Tibial nerve (tissue), 4 donors: ENCODE data around the gene SLC51B. TPM values are rescaled to one million over a fixed set of nuclear protein-coding genes. Genes with fewer than 3 reads are reported as not detected.
"Not testable (repeated sequence)": the region's sequence is repeated elsewhere in the genome, so short reads cannot be mapped to it uniquely, and the experiment has no call there.

Source experiments
- DNase-seq, 2 donors: peaks; one replicate each; pipeline ENCODE4 v3.0.0-alpha.2; 2019; ENCODE audit warnings: low spot score in 2 of 2
- H3K27ac ChIP-seq, 4 donors: fragments of 200-600 bp; sonication (generic) in 3 of 4; one replicate each; pipeline ENCODE4 v1.5.1; 2017 to 2019; ENCODE audit warnings: mild to moderate bottlenecking in 1 of 4
- H3K27me3 ChIP-seq, 2 donors: fragments of 200-600 bp; sonication (generic) in 1 of 2; one replicate each; pipeline versions ENCODE4 v1.5.1 to v1.6.0; 2017 to 2019
- H3K36me3 ChIP-seq, 3 donors: fragments of 200-600 bp; sonication (generic); one replicate each; pipeline ENCODE4 v1.5.1; 2018 to 2019
- H3K4me1 ChIP-seq, 4 donors: fragments of 200-600 bp; sonication (generic) in 3 of 4; one replicate each; pipeline ENCODE4 v1.5.1; 2017 to 2019
- H3K4me3 ChIP-seq, 4 donors: fragments of 200-600 bp; sonication (generic) in 3 of 4; one replicate each; pipeline ENCODE4 v1.5.1; 2017 to 2019; ENCODE audit warnings: mild to moderate bottlenecking in 1 of 4, moderate library complexity in 1 of 4
- H3K9me3 ChIP-seq, 4 donors: fragments of 200-600 bp; sonication (generic) in 3 of 4; one replicate each; pipeline ENCODE4 v1.5.1; 2017 to 2019
- CTCF ChIP-seq, 5 experiments: fragments of 200-600 bp in 3 of 5; fragments of 450-650 bp in 2 of 5; sonication (generic) in 3 of 5; IDR thresholded peaks; one replicate each; pipeline ENCODE4 v1.5.1; 2016 to 2019; ENCODE audit warnings: antibody characterized with exemption in 5 of 5, mild to moderate bottlenecking in 3 of 5, moderate library complexity in 2 of 5
- EP300 ChIP-seq, 2 donors: sonication (generic); formaldehyde crosslinking; IDR thresholded peaks; one replicate each; pipeline ENCODE4 v1.6.1; 2017; ENCODE audit warnings: antibody characterized with exemption in 2 of 2, mild to moderate bottlenecking in 1 of 2
- POLR2A ChIP-seq, 2 donors: fragments of 450-650 bp; IDR thresholded peaks; one replicate each; pipeline ENCODE4 v1.6.1; 2017; ENCODE audit warnings: antibody characterized with exemption in 2 of 2, mild to moderate bottlenecking in 2 of 2, moderate library complexity in 2 of 2
- WGBS, 2 donors: methylation state at CpG; one replicate each; pipeline ENCODE4 v1.1.5; 2018; 5-methylcytosine and 5-hydroxymethylcytosine counted together
- total RNA-seq, 4 donors: library from RNA; depleted of rRNA; stranded (reverse); fragments of >200 nt; gene quantifications; one replicate each; pipeline ENCODE4 v1.1.0, GENCODE V29; 2016

SLC51B gene
- total RNA-seq, 4 donors from 2014 or later = 2.7 TPM; not detected in 3

- Histone ChIP-seq H3K27ac (peak overlapping the region in 3 of 4 donors; percentile 65 to 77 (median 73)), H3K27me3 (no peaks in the 10 kb centered on the region), H3K9me3 (no peaks in the 10 kb centered on the region), H3K4me3 (no peak overlapping the region), H3K4me1 (peaks cover 0 to 65% (median 14%) of the 10 kb centered on the region in 4 donors), H3K36me3 (peaks cover 0 to 10% (median 0%) of the 10 kb centered on the region in 3 donors)
- DNase-seq = no peak
- TF ChIP-seq POLR2A (IDR thresholded peaks at IDR 0.05) (no peak), EP300 (IDR thresholded peaks at IDR 0.05) (peak in 1 of 2 donors; percentile 25)
- WGBS, 2 donors = 61 to 70% methylated on average over 5 of the region's 5 CpGs
These were observed 44.1 kb downstream of the SLC51B start for GRCh38 chr15:65089206-65089824.

GRCh38 chr15:65091946-65092770 lies 47.0 kb downstream of the SLC51B start:
- H3K27ac ChIP-seq = peak overlapping the region in 2 of 4 donors; percentile 37 to 74
- peaks cover 0 to 57% (median 7%) of the 10 kb centered on the region in 4 donors for H3K4me1 ChIP-seq
- H3K36me3 ChIP-seq = peaks cover 0 to 27% (median 0%) of the 10 kb centered on the region in 3 donors
- TF ChIP-seq POLR2A (IDR thresholded peaks at IDR 0.05) (no peak), EP300 (IDR thresholded peaks at IDR 0.05) (no peak), CTCF (IDR thresholded peaks at IDR 0.05) (no peak)
- DNase-seq = no peak
- WGBS, 2 donors = 46 to 64% methylated on average over 11 to 12 of the region's 12 CpGs
- no peaks in the 10 kb centered on the region for H3K27me3 ChIP-seq
- no peaks in the 10 kb centered on the region for H3K9me3 ChIP-seq
- no peak overlapping the region for H3K4me3 ChIP-seq

- H3K36me3 ChIP-seq = peaks cover 0 to 37% (median 0%) of the 10 kb centered on the region in 3 donors
- no peaks in the 10 kb centered on the region for H3K9me3 ChIP-seq
- DNase-seq = no peak
- WGBS, 2 donors = 84 to 91% methylated on average over 16 of the region's 17 CpGs
- H3K4me1 ChIP-seq = peaks cover 0 to 47% (median 5%) of the 10 kb centered on the region in 4 donors
- H3K4me3 ChIP-seq = no peak overlapping the region
- TF ChIP-seq EP300 (IDR thresholded peaks at IDR 0.05) = no peak
- no peak for TF ChIP-seq CTCF (IDR thresholded peaks at IDR 0.05)
- no peak for TF ChIP-seq POLR2A (IDR thresholded peaks at IDR 0.05)
- no peaks in the 10 kb centered on the region for H3K27me3 ChIP-seq
- no peak overlapping the region for H3K27ac ChIP-seq
These were observed 48.0 kb downstream of the SLC51B start for GRCh38 chr15:65092911-65093792.

GRCh38 chr15:65093793-65094170 lies 48.6 kb downstream of the SLC51B start:
- Histone ChIP-seq H3K27ac (peak overlapping the region in 1 of 4 donors; percentile 7), H3K4me1 (peaks cover 0 to 40% (median 5%) of the 10 kb centered on the region in 4 donors), H3K36me3 (peaks cover 0 to 44% (median 0%) of the 10 kb centered on the region in 3 donors)
- WGBS, 2 donors = 78 to 86% methylated on average over 13 of the region's 13 CpGs
- H3K9me3 ChIP-seq, H3K4me3 ChIP-seq, H3K27me3 ChIP-seq, DNase-seq: not testable (repeated sequence)

GRCh38 chr15:65094294-65094995 lies 49.3 kb downstream of the SLC51B start:
- Histone ChIP-seq H3K27ac (peak overlapping the region in 1 of 4 donors; percentile 7), H3K4me1 (peaks cover 0 to 34% (median 1%) of the 10 kb centered on the region in 4 donors), H3K4me3 (no peak overlapping the region), H3K27me3 (no peaks in the 10 kb centered on the region), H3K36me3 (peaks cover 0 to 50% (median 0%) of the 10 kb centered on the region in 3 donors), H3K9me3 (no peaks in the 10 kb centered on the region)
- TF ChIP-seq CTCF (IDR thresholded peaks at IDR 0.05) (no peak), EP300 (IDR thresholded peaks at IDR 0.05) (no peak), POLR2A (IDR thresholded peaks at IDR 0.05) (no peak)
- 79 to 82% methylated on average over 13 to 14 of the region's 14 CpGs for WGBS, 2 donors
- DNase-seq = no peak
